Calu3 (cell line): ENCODE data around the gene ARL15. TPM values are rescaled to one million over a fixed set of nuclear protein-coding genes. Genes with fewer than 3 reads are reported as not detected.

Experiments
- BruUV-seq: library from RNA; stranded (reverse); fragments of 400-500 nt; replicated peaks from 2 replicates; lab custom pipeline; 2021; lab: Mats Ljungman, UMichigan
- CTCF ChIA-PET: fragments of 300-600 bp; sonication (Branson Sonifier 250); formaldehyde crosslinking; loops from one replicate; lab custom pipeline; 2022; ENCODE audit warnings: antibody characterized with exemption; lab: Charles Lee
- DNase-seq: peaks from one replicate; pipeline ENCODE4 v3.0.0; 2022
- H3K27ac Mint-ChIP-seq: one replicate; pipeline ENCODE4 v1.8.0; 2022; ENCODE audit warnings: mixed read lengths; ENCODE audit not compliant: unreplicated experiment
- H3K27me3 Mint-ChIP-seq: one replicate; pipeline ENCODE4 v1.8.0; 2022; ENCODE audit warnings: mixed read lengths; ENCODE audit not compliant: unreplicated experiment
- H3K36me3 Mint-ChIP-seq: one replicate; pipeline ENCODE4 v1.8.0; 2022; ENCODE audit warnings: mild to moderate bottlenecking, moderate library complexity, mixed read lengths; ENCODE audit not compliant: insufficient read depth, unreplicated experiment
- H3K4me1 Mint-ChIP-seq: one replicate; pipeline ENCODE4 v1.8.0; 2022; ENCODE audit warnings: mild to moderate bottlenecking, low read depth, mixed read lengths; ENCODE audit not compliant: unreplicated experiment
- H3K4me3 Mint-ChIP-seq: one replicate; pipeline ENCODE4 v1.8.0; 2022; ENCODE audit warnings: mild to moderate bottlenecking, low read depth, moderate library complexity, mixed read lengths; ENCODE audit not compliant: unreplicated experiment
- H3K9me3 Mint-ChIP-seq: one replicate; pipeline ENCODE4 v1.8.0; 2022; ENCODE audit warnings: low read depth, mixed read lengths; ENCODE audit not compliant: unreplicated experiment
- intact Hi-C: fragments of 100-400 bp; cut with micrococcal nuclease; formaldehyde crosslinking; loops from one replicate; pipeline ENCODE4 v1.10.0; 2022; ENCODE audit not compliant: unreplicated experiment
- total RNA-seq: library from RNA; stranded (reverse); gene quantifications from 2 replicates; pipeline ENCODE4 v1.2.3, GENCODE V29; 2022
- TF ChIP-seq, protein P1 (sequence below): fragments of 200-600 bp; IDR thresholded peaks from one replicate; pipeline ENCODE4 v1.8.0; 2022; ENCODE audit warnings: antibody characterized with exemption; ENCODE audit not compliant: unreplicated experiment

Gene ARL15
- total RNA-seq, 1 experiment from 2014 or later = 15.1 TPM

DNA sequence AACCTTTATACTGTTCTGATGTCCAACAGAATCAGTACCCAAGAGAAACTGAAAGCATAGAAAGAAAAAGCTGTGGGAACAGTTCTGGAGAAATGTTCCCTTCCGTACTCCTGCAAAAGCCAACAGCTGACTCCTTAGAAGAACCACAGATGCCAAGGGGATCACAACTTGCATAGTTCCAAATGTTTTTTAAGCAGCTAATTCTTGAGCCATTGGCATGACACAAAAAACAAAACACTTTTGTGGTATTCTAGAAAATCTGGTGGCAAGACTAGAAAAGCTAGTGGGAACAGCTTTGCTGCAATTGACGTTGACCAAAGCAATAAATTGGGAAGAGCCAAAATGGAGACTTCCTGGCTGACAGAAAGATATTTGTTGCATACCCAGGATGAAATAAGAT lies 189.9 kb downstream of the ARL15 start:
- intact Hi-C loops = no loop called here
- CTCF ChIA-PET = no interaction called here
- Mint-ChIP-seq H3K4me3 (no peak overlapping the region), H3K4me1 (no peaks in the 10 kb centered on the region), H3K9me3 (no peaks in the 10 kb centered on the region), H3K27me3 (no peaks in the 10 kb centered on the region), H3K27ac (no peak overlapping the region), H3K36me3 (no peaks in the 10 kb centered on the region)
- TF ChIP-seq, protein P1, sequence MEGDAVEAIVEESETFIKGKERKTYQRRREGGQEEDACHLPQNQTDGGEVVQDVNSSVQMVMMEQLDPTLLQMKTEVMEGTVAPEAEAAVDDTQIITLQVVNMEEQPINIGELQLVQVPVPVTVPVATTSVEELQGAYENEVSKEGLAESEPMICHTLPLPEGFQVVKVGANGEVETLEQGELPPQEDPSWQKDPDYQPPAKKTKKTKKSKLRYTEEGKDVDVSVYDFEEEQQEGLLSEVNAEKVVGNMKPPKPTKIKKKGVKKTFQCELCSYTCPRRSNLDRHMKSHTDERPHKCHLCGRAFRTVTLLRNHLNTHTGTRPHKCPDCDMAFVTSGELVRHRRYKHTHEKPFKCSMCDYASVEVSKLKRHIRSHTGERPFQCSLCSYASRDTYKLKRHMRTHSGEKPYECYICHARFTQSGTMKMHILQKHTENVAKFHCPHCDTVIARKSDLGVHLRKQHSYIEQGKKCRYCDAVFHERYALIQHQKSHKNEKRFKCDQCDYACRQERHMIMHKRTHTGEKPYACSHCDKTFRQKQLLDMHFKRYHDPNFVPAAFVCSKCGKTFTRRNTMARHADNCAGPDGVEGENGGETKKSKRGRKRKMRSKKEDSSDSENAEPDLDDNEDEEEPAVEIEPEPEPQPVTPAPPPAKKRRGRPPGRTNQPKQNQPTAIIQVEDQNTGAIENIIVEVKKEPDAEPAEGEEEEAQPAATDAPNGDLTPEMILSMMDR = no peak
- DNase-seq = no peak
- BruUV-seq = no TSS peak

DNA sequence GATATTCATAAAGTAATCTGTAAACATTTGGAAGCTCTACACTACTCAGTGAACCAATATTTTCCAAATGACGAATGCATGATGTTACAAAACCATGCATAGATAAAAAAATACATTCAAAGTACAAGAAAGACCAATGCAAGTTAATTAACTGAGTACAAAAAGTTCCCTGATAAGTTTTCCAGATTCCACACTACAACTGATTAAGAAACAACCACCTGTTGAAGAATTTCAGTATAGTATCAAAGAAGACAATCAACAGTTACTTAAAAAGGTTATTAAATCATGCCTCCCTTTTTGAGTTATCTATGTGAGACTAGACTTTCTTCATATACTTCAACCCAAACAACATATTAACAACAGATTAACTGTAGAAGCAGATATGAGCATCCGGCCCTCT lies 192.4 kb downstream of the ARL15 start:
- Mint-ChIP-seq H3K4me1 (no peaks in the 10 kb centered on the region), H3K27me3 (no peaks in the 10 kb centered on the region), H3K36me3 (no peaks in the 10 kb centered on the region), H3K9me3 (no peaks in the 10 kb centered on the region), H3K4me3 (no peak overlapping the region), H3K27ac (no peak overlapping the region)
- BruUV-seq = no TSS peak
- CTCF ChIA-PET = no interaction called here
- intact Hi-C loops = no loop called here
- no peak for DNase-seq
- TF ChIP-seq, protein P1 = no peak

DNA sequence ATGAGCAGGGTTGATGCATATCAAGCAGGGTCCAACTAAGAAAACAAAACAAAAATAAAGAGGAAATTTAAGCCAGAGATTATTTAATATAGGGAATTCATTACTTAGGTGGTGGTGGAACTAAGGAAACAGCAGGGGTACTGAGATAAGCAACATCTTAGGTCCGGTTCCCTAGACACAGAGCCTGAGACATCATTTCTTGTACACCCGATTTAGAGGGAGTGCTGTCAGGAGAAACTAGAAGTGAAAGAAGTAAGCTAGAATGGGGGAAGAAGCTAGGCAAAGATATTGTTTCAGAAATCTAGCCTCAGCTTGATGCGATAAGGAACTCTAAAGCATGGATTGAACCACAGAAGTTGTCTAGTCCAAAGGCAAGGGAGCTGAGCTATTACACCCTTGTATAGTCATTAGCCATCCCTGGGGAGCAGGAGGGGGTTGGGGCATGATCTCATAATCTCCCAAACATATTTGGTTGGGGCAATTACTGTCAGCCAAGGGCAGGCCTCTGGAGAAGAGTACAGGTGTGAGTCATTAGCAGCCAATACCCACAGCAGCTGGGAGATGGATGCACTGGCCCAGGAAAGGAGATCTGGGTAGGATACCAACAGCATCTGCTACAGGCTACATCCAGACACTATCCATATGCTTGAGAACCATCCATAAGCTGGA lies 194.5 kb downstream of the ARL15 start:
- Mint-ChIP-seq H3K27ac (no peak overlapping the region), H3K36me3 (no peaks in the 10 kb centered on the region), H3K4me3 (no peak overlapping the region), H3K4me1 (no peaks in the 10 kb centered on the region), H3K9me3 (no peaks in the 10 kb centered on the region), H3K27me3 (no peaks in the 10 kb centered on the region)
- DNase-seq = no peak
- intact Hi-C loops = no loop called here
- BruUV-seq = no TSS peak
- TF ChIP-seq, protein P1 = no peak
- CTCF ChIA-PET = no interaction called here

DNA sequence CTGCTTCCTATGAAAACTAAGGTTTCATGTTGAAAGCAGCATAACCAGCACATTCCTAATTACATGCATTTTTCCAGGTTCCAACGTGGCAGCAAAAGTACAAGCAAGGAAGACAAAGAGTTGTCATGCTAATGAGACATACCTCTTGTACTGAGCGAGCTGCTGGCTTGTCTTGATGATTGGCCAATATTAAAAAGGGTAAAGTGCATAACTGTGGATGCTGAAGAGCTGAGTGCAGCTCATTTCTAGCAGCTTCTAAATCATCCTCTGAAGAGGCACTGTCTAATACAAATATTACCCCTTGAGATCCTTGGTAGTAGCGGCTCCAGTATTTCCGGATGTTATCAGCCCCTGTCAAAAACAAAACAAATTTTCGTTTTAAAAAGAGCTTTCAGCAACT lies 197.3 kb downstream of the ARL15 start:
- H3K27me3 Mint-ChIP-seq = no peaks in the 10 kb centered on the region
- BruUV-seq = no TSS peak
- TF ChIP-seq, protein P1 = no peak
- intact Hi-C loops = no loop called here
- no peaks in the 10 kb centered on the region for H3K36me3 Mint-ChIP-seq
- H3K9me3 Mint-ChIP-seq = no peaks in the 10 kb centered on the region
- DNase-seq = no peak
- no peak overlapping the region for H3K4me3 Mint-ChIP-seq
- H3K27ac Mint-ChIP-seq = no peak overlapping the region
- CTCF ChIA-PET = no interaction called here
- H3K4me1 Mint-ChIP-seq = no peaks in the 10 kb centered on the region
